GM21367 (cell line): ENCODE results near the gene GRID2IP.
"Not testable (repeated sequence)": the region's sequence is repeated elsewhere in the genome, so short reads cannot be mapped to it uniquely, and the experiment has no call there.

Source experiments
- ATAC-seq: cut with Tn5 transposase; IDR thresholded peaks from one replicate; pipeline ENCODE4 v1.9.1; 2021; ENCODE audit not compliant: unreplicated experiment

The GRID2IP gene

GRCh38 chr7:6495597-6496262, 55.5 kb downstream of the GRID2IP start:
- ATAC-seq: no peak

GRCh38 chr7:6494365-6494764, 56.9 kb downstream of the GRID2IP start:
- no peak for ATAC-seq

DNA sequence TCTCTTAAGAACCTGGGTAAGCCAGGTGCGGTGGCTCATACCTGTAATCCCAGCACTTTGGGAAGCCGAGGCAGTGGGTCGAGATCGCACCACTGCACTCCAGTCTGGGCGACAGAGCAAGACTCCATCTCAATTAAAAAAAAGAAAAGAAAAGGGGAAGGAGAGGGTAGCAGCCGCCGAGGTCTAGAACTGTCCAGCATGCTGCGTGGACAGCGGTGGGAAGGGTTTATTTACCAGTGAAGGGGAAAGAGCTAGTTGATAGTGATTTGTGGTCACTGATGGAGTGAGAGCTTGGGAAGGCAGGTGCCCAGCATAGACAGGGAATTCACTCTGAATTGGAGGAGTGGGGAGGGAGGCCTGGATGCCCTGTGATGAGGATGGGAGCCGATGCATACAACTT, 60.1 kb downstream of the GRID2IP start:
- no peak for ATAC-seq

GRCh38 chr7:6489612-6490011, 61.6 kb downstream of the GRID2IP start:
- no peak for ATAC-seq

DNA sequence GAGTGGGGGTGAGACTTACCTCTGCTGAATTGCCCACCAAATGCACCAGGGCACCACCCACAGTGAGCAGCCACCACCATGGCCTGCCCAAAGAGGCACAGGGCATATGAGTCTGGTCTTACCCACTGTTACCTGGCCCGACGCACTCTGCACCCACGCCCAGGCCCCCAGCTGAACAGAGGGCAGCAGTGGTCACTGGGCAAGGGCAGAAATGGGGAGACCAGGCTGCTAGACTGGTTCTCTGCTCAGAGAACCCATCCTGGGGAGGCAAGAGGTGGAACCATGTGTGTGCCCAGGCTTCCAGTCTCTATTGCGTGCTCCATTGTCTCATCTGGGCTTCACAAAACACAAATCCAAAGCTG, 64.1 kb downstream of the GRID2IP start:
- no peak for ATAC-seq

GRCh38 chr7:6486438-6487183, 64.7 kb downstream of the GRID2IP start:
- ATAC-seq: no peak

DNA sequence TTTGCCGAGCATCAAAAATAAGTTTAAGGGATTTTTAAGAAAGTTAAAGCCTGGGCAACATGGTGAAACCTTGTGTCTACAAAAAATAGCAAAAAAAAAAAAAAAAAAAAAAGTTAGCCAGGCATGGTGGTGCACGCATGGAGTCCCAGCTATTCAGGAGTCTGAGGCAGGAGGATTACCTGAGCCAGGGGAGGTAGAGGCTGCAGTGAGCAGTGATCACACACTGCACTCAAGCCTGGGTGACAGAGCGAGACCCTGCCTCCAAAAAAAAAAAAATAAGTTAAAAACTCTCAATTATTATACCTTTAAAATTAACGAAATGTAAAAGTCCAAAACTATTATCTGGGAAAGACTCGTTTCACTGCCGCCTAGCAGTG, 68.5 kb downstream of the GRID2IP start:
- ATAC-seq: no peak

- ATAC-seq: no peak
Measured at GRCh38 chr7:6482307-6482706, 69.0 kb downstream of the GRID2IP start.

DNA sequence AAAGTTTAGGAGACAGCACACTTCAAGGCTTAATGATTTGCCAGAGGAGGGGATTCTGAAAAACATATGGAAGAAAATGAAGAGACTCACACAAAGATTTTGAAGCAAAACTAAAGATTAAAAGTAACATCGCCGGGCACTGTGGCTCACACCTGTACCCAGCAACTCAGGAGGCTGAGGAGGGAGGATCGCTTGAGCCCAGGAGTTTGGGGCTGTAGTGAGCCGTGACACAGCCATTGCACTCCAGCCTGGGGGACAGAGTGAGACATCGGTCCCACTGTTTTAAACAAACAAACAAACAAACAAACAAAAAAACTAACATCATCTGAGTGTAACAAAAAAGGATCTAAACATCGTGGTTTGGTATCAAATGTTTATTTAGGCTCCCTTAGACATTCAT, 69.8 kb downstream of the GRID2IP start:
- no peak for ATAC-seq

GRCh38 chr7:6480323-6480660, 71.0 kb downstream of the GRID2IP start:
- no peak for ATAC-seq

- ATAC-seq: no peak
Measured at GRCh38 chr7:6479067-6479466, 72.2 kb downstream of the GRID2IP start.

DNA sequence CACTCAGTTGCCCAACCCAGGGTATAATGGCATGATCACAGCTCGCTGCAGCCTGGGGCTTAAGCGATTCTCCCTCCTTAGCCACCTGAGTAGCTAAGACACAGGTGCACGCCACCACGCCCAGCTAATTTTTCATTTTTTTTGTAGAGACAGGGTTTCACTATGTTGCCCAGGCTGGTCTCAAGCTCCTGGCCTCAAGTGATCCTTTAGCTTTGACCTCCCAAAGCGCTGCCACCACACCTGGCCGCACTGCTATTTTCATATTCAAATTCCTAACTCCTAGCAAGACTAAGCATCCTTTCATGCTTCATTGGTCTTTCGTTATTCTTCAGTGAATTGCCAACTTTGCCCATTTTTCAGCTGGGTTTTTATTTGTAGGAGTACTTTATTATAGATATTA, 73.1 kb downstream of the GRID2IP start:
- no peak for ATAC-seq

DNA sequence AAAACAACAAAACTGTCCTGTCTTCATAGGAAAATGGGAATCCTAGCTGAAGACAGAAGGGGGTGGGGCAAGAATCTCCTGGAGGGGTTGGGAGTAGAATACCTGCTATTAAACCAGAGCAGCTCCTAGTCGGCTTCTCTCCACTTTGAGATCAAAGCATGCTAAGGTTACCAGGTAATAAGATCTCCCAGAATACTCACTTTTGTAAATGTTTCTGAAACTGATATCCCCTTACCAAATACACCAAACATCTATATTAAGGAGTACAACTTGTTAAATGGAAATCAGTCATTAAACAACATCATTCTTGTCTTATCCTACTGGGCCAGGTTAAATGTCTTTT, 74.0 kb downstream of the GRID2IP start:
- ATAC-seq: no peak

GRCh38 chr7:6476596-6477317, 74.5 kb downstream of the GRID2IP start:
- ATAC-seq: no peak

GRCh38 chr7:6475433-6476186, 75.7 kb downstream of the GRID2IP start:
- no peak for ATAC-seq

DNA sequence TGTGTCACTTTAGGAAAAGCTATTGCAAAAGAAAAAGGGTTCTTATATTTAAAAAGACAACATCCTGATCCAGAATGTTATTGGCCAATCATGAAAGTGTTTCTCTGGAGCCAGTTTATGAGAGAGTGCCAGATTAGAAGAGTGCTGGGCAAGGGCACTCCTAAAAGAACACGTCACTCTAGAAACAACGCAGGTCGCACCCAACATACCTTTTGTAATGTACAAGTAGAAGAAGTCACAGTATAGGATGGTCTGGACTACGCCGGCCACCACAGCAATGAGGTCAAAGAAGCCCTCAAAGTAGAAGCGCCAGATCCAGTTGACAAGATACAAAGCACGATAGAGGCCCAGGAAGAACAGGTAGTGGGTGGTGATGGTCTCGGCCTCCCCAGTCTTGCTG, 85.4 kb downstream of the GRID2IP start:
- ATAC-seq: no peak

- ATAC-seq: not testable (repeated sequence)
Measured at GRCh38 chr7:6463609-6464008, 87.7 kb downstream of the GRID2IP start.

DNA sequence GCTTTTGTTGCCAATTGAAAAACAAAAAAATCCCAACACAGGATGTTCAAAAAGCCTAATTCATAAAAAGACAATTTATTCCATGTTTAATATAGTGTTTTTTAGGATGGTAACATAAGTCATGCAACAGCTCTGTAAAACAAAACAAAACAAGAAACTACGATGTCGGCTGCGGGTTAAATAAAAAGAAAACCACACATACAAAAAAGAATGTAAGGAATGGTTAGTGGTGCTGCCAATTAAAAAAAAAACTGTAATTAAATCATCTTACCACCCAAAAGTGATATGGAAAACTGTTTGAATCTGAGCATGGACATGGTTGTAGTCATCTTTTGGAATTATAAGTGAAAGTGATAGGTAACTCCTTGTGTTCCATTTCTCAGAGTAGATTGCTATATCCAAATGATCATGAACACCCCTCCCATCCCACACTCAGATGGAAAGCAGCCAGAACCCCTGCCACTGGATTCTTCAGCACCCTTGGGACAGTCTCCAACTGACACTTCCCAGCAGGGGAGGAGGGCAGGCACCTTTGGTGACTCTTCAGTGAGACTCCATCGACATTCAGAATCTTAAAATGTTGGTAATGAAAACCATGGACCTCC, 89.2 kb downstream of the GRID2IP start:
- ATAC-seq: no peak

- ATAC-seq: no peak
Measured at GRCh38 chr7:6460990-6461584, 90.2 kb downstream of the GRID2IP start.

DNA sequence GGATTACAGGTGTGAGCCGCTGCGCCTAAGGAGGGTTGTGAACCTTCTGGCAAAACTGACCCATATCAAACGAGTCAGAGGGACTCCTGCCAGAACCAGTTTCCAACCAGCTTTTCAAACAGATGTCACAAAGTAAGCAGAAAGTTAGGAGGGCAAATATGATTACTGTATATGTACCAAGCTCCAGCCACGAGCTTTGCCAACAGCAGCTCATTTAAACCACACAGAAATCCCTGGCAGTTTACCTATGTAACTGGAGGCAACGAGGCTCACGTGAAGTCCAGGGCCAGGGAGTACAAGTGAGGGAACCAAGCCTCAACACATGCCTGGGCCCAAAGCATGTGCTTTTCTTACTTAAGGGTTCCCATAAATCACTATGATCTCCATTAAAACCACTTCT, 91.0 kb downstream of the GRID2IP start:
- ATAC-seq: no peak

- ATAC-seq: not testable (repeated sequence)
Measured at GRCh38 chr7:6458676-6459075, 92.6 kb downstream of the GRID2IP start.
